B cell (primary cell): ENCODE data around the gene OR10H2.
"Not testable (repeated sequence)": the region's sequence is repeated elsewhere in the genome, so short reads cannot be mapped to it uniquely, and the experiment has no call there.

Experiments used
- EZH2 ChIP-seq: IDR thresholded peaks from 2 replicates; pipeline ENCODE4 v1.6.1; 2012; ENCODE audit warnings: borderline replicate concordance, low read depth, mild to moderate bottlenecking, moderate library complexity, low read length; ENCODE audit not compliant: insufficient read depth, poor library complexity, severe bottlenecking
- TF ChIP-seq, protein P1 (sequence below): fragments of 200-600 bp; IDR thresholded peaks from one replicate; pipeline ENCODE4 v1.8.0; 2022; ENCODE audit warnings: antibody characterized with exemption, mild to moderate bottlenecking

DNA sequence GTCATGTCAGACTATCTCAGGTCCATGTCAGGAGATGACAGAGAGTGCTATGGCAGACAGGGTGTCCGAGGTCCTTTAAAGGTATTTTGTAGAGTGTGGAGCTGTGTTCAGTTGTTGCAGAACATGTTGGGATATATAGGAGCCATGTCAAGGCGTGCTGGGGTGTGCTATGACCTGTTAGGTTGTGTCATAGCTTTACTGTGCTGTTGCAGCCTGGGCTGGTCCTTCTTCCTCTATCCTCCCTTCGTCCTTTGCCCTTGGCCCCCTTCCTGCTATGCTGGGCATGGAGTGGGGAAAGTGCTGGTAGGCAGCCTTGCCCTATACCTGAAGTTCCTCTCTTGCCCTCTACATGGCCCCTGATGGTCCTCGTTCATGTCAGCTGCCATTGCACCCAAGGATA, 48.0 kb upstream of the OR10H2 start:
- TF ChIP-seq EZH2, result not testable (repeated sequence)
- TF ChIP-seq, protein P1, sequence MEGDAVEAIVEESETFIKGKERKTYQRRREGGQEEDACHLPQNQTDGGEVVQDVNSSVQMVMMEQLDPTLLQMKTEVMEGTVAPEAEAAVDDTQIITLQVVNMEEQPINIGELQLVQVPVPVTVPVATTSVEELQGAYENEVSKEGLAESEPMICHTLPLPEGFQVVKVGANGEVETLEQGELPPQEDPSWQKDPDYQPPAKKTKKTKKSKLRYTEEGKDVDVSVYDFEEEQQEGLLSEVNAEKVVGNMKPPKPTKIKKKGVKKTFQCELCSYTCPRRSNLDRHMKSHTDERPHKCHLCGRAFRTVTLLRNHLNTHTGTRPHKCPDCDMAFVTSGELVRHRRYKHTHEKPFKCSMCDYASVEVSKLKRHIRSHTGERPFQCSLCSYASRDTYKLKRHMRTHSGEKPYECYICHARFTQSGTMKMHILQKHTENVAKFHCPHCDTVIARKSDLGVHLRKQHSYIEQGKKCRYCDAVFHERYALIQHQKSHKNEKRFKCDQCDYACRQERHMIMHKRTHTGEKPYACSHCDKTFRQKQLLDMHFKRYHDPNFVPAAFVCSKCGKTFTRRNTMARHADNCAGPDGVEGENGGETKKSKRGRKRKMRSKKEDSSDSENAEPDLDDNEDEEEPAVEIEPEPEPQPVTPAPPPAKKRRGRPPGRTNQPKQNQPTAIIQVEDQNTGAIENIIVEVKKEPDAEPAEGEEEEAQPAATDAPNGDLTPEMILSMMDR, result not testable (repeated sequence)
